DOHH2 (cell line): ENCODE measurements around the gene IFNG-AS1.

Experiments used
- CTCF ChIP-seq: fragments of 200-600 bp; sonication (generic); IDR thresholded peaks from one replicate; pipeline ENCODE4 v1.5.1; 2014; ENCODE audit warnings: antibody characterized with exemption, mild to moderate bottlenecking, low read depth, low read length; ENCODE audit not compliant: poor library complexity, severe bottlenecking
- EZH2phosphoT487 ChIP-seq: fragments of 200-600 bp; sonication (generic); IDR thresholded peaks from 2 replicates; pipeline ENCODE4 v1.6.1; 2017; ENCODE audit warnings: borderline replicate concordance, mild to moderate bottlenecking, antibody characterized with exemption, low read length, moderate library complexity, mixed read lengths

- TF ChIP-seq CTCF (no peak), EZH2phosphoT487 (no peak)
Measured at GRCh38 chr12:67968725-67969124, 20.5 kb upstream of the IFNG-AS1 start.
